CD14-positive monocyte (primary cell): ENCODE results near the gene NEDD1. TPM values are rescaled to one million over a fixed set of nuclear protein-coding genes. Genes with fewer than 3 reads are reported as not detected.

Experiments
- DNase-seq, 3 donors: peaks; one replicate each; pipeline ENCODE4 v3.0.0-alpha.2; 2011 to 2022
- H2AFZ ChIP-seq: 2 replicates; pipeline ENCODE4 v1.6.0; 2012; ENCODE audit warnings: mild to moderate bottlenecking, low read depth, low read length, inconsistent platforms; ENCODE audit not compliant: insufficient read depth, poor library complexity, severe bottlenecking
- H3K27ac ChIP-seq, 2 donors: 1 replicate in 1 of 2; 2 replicates in 1 of 2; pipeline ENCODE4 v1.5.1; 2012 to 2013; ENCODE audit warnings: low read length in 2 of 2, control low read depth in 1 of 2, inconsistent platforms in 1 of 2, low read depth in 1 of 2, mild to moderate bottlenecking in 1 of 2
- H3K27me3 ChIP-seq, 2 donors: one replicate each; pipeline versions ENCODE4 v1.6.0 to v1.6.1; 2011 to 2013; ENCODE audit warnings: low read length in 2 of 2; ENCODE audit not compliant: control insufficient read depth in 2 of 2, insufficient read depth in 2 of 2
- H3K36me3 ChIP-seq, 2 donors: replicated peaks in 1 of 2; 1 replicate in 1 of 2; 2 replicates in 1 of 2; pipeline versions ENCODE4 v1.5.1 to v1.6.1; 2012 to 2013; ENCODE audit warnings: low read length in 2 of 2, control low read depth in 1 of 2, inconsistent platforms in 1 of 2, mild to moderate bottlenecking in 1 of 2; ENCODE audit not compliant: insufficient read depth in 2 of 2, control insufficient read depth in 1 of 2
- H3K4me1 ChIP-seq, 2 donors: 1 replicate in 1 of 2; 2 replicates in 1 of 2; pipeline versions ENCODE4 v1.5.1 to v1.6.1; 2012 to 2013; ENCODE audit warnings: low read length in 2 of 2, control low read depth in 1 of 2, inconsistent platforms in 1 of 2, mild to moderate bottlenecking in 1 of 2, moderate library complexity in 1 of 2; ENCODE audit not compliant: insufficient read depth in 2 of 2, control insufficient read depth in 1 of 2
- H3K4me2 ChIP-seq: replicated peaks from 2 replicates; pipeline ENCODE3; 2012; ENCODE audit warnings: low read length, moderate library complexity, mild to moderate bottlenecking; ENCODE audit not compliant: poor library complexity, severe bottlenecking; ENCODE audit errors: extremely low read depth
- H3K4me3 ChIP-seq, 3 experiments: fragments of 200-600 bp in 1 of 3; sonication (generic) in 1 of 3; replicated peaks in 1 of 3; 1 replicate in 2 of 3; 2 replicates in 1 of 3; pipeline ENCODE4 v1.5.1; 2011 to 2013; ENCODE audit warnings: low read length in 3 of 3, mild to moderate bottlenecking in 3 of 3, control low read depth in 2 of 3, low read depth in 2 of 3, inconsistent platforms in 1 of 3, moderate library complexity in 1 of 3
- H3K79me2 ChIP-seq: 2 replicates; pipeline ENCODE4 v1.6.0; 2012; ENCODE audit warnings: mild to moderate bottlenecking, control low read depth, inconsistent platforms, low read length, moderate library complexity; ENCODE audit not compliant: insufficient read depth
- H3K9ac ChIP-seq: 2 replicates; pipeline ENCODE4 v1.6.0; 2017; ENCODE audit warnings: low read length, mild to moderate bottlenecking; ENCODE audit not compliant: insufficient read depth, poor library complexity, severe bottlenecking
- H3K9me3 ChIP-seq, 2 donors: replicated peaks in 1 of 2; 1 replicate in 1 of 2; 2 replicates in 1 of 2; pipeline versions ENCODE4 v1.5.1 to v1.6.1; 2012 to 2013; ENCODE audit warnings: low read length in 2 of 2, control low read depth in 1 of 2; ENCODE audit not compliant: control insufficient read depth in 1 of 2, insufficient read depth in 1 of 2
- H4K20me1 ChIP-seq: 2 replicates; pipeline ENCODE4 v1.6.0; 2012; ENCODE audit warnings: mild to moderate bottlenecking, low read length, control low read depth, moderate library complexity; ENCODE audit not compliant: insufficient read depth
- H3K27ac Mint-ChIP-seq, 7 donors: one replicate each; pipeline ENCODE4 v1.8.0; 2020; ENCODE audit warnings: mild to moderate bottlenecking in 7 of 7, mixed read lengths in 7 of 7, moderate library complexity in 6 of 7, inconsistent platforms in 2 of 7
- H3K27me3 Mint-ChIP-seq, 3 donors: one replicate each; pipeline ENCODE4 v1.8.0; 2021 to 2022; ENCODE audit warnings: low read depth in 3 of 3, mild to moderate bottlenecking in 3 of 3, mixed read lengths in 3 of 3, moderate library complexity in 3 of 3, inconsistent platforms in 1 of 3
- H3K36me3 Mint-ChIP-seq, 2 donors: one replicate each; pipeline ENCODE4 v1.8.0; 2020; ENCODE audit warnings: mixed read lengths in 2 of 2, inconsistent platforms in 1 of 2, mild to moderate bottlenecking in 1 of 2
- H3K4me1 Mint-ChIP-seq: one replicate; pipeline ENCODE4 v1.8.0; 2020; ENCODE audit warnings: mild to moderate bottlenecking, mixed read lengths
- H3K4me3 Mint-ChIP-seq, 2 donors: one replicate each; pipeline ENCODE4 v1.8.0; 2020; ENCODE audit warnings: mild to moderate bottlenecking in 2 of 2, mixed read lengths in 2 of 2, moderate library complexity in 1 of 2
- H3K9me3 Mint-ChIP-seq, 7 donors: one replicate each; pipeline ENCODE4 v1.8.0; 2020 to 2022; ENCODE audit warnings: mixed read lengths in 7 of 7, mild to moderate bottlenecking in 6 of 7, moderate library complexity in 6 of 7, inconsistent platforms in 2 of 7
- WGBS: methylation state at CpG from one replicate; pipeline ENCODE4 v1.1.5; 2013; ENCODE audit warnings: missing lambda C conversion rate; ENCODE audit not compliant: insufficient coverage; 5-methylcytosine and 5-hydroxymethylcytosine counted together
- intact Hi-C, 2 donors: fragments of 100-400 bp; cut with micrococcal nuclease; formaldehyde crosslinking; loops; one replicate each; pipeline versions ENCODE4 v1.15.0 to v1.15.1; 2023
- polyA plus RNA-seq, 3 donors: library from polyadenylated mRNA; depleted of rRNA in 1 of 3; unstranded in 2 of 3; stranded (reverse) in 1 of 3; fragments of 300-500 nt in 2 of 3; fragments of >200 nt in 1 of 3; fragmentation: Illumina TruSeq in 2 of 3; gene quantifications; 1 replicate in 2 of 3; 2 replicates in 1 of 3; pipeline ENCODE4 v1.2.3, GENCODE V29; 2012 to 2021
- TF ChIP-seq, protein P1 (sequence below): fragments of 200-600 bp; IDR thresholded peaks from one replicate; pipeline ENCODE4 v1.8.0; 2022; ENCODE audit warnings: antibody characterized with exemption, mild to moderate bottlenecking

Gene NEDD1
- polyA plus RNA-seq, 3 donors = 5.5 to 18.6 (median 5.8) TPM

DNA sequence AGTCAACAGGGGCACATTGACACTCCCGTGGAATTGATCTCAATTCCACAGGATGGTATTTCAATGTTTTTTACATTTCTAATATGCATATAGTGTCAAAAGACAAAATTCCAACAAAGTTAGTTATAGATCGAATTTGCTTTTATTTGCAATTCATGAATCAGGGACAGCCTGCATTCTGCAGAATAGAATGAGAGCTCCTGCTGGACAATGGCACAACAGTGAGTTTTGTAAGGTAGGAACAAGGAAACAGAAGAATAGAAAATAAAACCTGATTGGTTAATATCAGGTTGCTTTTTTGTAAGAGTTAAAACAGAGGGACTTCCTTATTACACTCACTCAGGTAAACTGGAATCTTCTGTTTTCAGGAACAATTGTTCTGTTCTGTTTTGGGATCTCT, 32.8 kb upstream of the NEDD1 start:
- Histone ChIP-seq H3K36me3 (no peaks in the 10 kb centered on the region), H3K4me2 (no peak overlapping the region), H3K4me3 (no peak overlapping the region), H3K4me1 (no peaks in the 10 kb centered on the region), H2AFZ (no peak overlapping the region), H3K27ac (no peak overlapping the region), H3K9ac (no peak overlapping the region), H3K9me3 (no peaks in the 10 kb centered on the region), H3K27me3 (no peaks in the 10 kb centered on the region), H4K20me1 (no peaks in the 10 kb centered on the region), H3K79me2 (no peaks in the 10 kb centered on the region)
- Mint-ChIP-seq H3K9me3 (peaks cover 0 to 6% (median 2%) of the 10 kb centered on the region in 7 donors), H3K27ac (no peak overlapping the region), H3K36me3 (no peaks in the 10 kb centered on the region), H3K4me1 (no peaks in the 10 kb centered on the region), H3K4me3 (no peak overlapping the region), H3K27me3 (peaks cover 0 to 4% (median 2%) of the 10 kb centered on the region in 3 donors)
- no CpG with 5 or more reads among the region's 2 CpGs for WGBS
- intact Hi-C loops = no loop called here
- TF ChIP-seq, protein P1, sequence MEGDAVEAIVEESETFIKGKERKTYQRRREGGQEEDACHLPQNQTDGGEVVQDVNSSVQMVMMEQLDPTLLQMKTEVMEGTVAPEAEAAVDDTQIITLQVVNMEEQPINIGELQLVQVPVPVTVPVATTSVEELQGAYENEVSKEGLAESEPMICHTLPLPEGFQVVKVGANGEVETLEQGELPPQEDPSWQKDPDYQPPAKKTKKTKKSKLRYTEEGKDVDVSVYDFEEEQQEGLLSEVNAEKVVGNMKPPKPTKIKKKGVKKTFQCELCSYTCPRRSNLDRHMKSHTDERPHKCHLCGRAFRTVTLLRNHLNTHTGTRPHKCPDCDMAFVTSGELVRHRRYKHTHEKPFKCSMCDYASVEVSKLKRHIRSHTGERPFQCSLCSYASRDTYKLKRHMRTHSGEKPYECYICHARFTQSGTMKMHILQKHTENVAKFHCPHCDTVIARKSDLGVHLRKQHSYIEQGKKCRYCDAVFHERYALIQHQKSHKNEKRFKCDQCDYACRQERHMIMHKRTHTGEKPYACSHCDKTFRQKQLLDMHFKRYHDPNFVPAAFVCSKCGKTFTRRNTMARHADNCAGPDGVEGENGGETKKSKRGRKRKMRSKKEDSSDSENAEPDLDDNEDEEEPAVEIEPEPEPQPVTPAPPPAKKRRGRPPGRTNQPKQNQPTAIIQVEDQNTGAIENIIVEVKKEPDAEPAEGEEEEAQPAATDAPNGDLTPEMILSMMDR = no peak
- no peak for DNase-seq

DNA sequence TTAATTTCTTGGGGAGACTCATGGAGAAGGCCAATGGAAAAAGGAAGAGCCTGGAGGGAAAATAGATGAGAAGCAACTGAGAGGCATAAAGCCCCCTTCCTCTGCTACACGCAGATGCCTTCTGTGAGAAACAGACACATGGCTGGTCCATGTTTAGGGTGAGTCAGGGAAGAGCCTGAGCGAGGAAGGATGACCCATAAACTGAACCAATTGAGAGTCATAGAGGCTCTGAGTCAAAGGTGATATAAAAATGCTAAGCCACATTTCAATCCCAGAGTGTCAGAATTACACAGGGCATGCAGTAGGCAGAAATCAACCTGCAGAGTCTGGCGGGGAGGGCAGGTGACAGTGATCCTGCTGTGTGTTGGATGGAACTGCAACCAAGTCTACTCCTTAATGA, 30.1 kb upstream of the NEDD1 start:
- Histone ChIP-seq H3K36me3 (no peaks in the 10 kb centered on the region), H3K4me1 (no peaks in the 10 kb centered on the region), H4K20me1 (no peaks in the 10 kb centered on the region), H3K9ac (no peak overlapping the region), H3K79me2 (no peaks in the 10 kb centered on the region), H3K4me2 (no peak overlapping the region), H3K27ac (no peak overlapping the region), H2AFZ (no peak overlapping the region), H3K4me3 (no peak overlapping the region), H3K9me3 (no peaks in the 10 kb centered on the region), H3K27me3 (no peaks in the 10 kb centered on the region)
- TF ChIP-seq, protein P1 = no peak
- no peaks in the 10 kb centered on the region for H3K36me3 Mint-ChIP-seq
- H3K27me3 Mint-ChIP-seq = peaks cover 2 to 4% (median 2%) of the 10 kb centered on the region in 3 donors
- H3K27ac Mint-ChIP-seq = no peak overlapping the region
- H3K4me1 Mint-ChIP-seq = no peaks in the 10 kb centered on the region
- 100% methylated on average over 1 of the region's 3 CpGs for WGBS
- intact Hi-C loops = no loop called here
- DNase-seq = no peak
- peaks cover 0 to 4% (median 0%) of the 10 kb centered on the region in 7 donors for H3K9me3 Mint-ChIP-seq
- no peak overlapping the region for H3K4me3 Mint-ChIP-seq
